Measurements from ENCODE around the gene FNDC1.

The FNDC1 gene

DNA sequence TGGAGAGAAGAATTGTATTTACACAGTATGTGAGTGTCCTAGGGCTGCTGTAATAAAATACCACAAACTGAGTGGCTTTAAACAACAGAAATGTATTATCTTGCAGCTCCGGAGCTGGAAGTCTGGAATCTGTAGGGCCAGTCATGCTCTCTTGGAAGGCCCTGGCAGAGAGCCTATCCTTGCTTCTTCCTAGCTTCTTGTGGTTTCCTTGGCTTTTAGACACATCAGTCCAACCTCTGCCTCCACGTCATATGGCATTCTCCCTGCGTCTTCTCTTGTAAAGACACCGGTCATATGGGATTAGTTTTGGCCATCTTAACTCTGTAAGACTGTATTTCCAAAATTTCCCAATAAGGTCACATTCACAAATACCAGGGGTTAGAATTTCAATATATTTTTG lies 10.8 kb downstream of the FNDC1 start:
- Histone ChIP-seq H3K27ac (no peak overlapping the region), H3K9me3 (ENCODE audit: low read depth, low read length) (no peaks in the 10 kb centered on the region), H3K36me3 (ENCODE audit: insufficient read depth, low read length) (no peaks in the 10 kb centered on the region), H3K9ac (ENCODE audit: insufficient read length) (no peak overlapping the region), H3K4me3 (no peak overlapping the region)
- DNase-seq (ENCODE audit: low read depth, low spot score): no peak
- no peak for TF ChIP-seq POLR2AphosphoS5 (IDR thresholded peaks at IDR 0.05; ENCODE audit: borderline replicate concordance, low read depth, low read length)
- no peak for TF ChIP-seq FOXP2 (optimal IDR thresholded peaks at IDR 0.05; ENCODE audit: control extremely low read depth, extremely low read length, insufficient read depth)
- no peak for TF ChIP-seq EZH2 (IDR thresholded peaks at IDR 0.05)

DNA sequence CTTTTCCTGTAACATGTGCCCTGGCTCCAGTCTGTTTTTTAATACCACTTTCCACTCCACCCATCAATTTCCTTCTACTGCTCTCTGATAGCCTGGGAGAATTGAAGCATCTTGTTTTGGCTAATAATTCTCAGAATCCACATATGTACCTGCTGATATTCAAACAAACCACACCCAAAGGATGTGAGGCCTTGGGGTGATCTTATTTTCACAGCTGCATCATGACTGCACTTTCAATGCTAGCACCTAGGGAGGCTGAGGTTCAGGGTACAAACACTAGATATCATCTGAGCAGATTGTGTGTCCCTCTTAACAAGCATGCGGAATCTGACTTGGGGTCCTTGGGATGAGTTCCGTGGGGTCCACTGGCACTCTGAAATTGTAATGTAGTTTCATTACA lies 12.7 kb downstream of the FNDC1 start:
- Histone ChIP-seq H3K27ac (no peak overlapping the region), H3K9ac (ENCODE audit: insufficient read length) (no peak overlapping the region), H3K9me3 (ENCODE audit: low read depth, low read length) (no peaks in the 10 kb centered on the region), H3K4me3 (no peak overlapping the region), H3K36me3 (ENCODE audit: insufficient read depth, low read length) (no peaks in the 10 kb centered on the region)
- TF ChIP-seq POLR2AphosphoS5 (IDR thresholded peaks at IDR 0.05; ENCODE audit: borderline replicate concordance, low read depth, low read length) (no peak), EZH2 (IDR thresholded peaks at IDR 0.05) (no peak), FOXP2 (optimal IDR thresholded peaks at IDR 0.05; ENCODE audit: control extremely low read depth, extremely low read length, insufficient read depth) (no peak)
- DNase-seq (ENCODE audit: low read depth, low spot score): no peak

DNA sequence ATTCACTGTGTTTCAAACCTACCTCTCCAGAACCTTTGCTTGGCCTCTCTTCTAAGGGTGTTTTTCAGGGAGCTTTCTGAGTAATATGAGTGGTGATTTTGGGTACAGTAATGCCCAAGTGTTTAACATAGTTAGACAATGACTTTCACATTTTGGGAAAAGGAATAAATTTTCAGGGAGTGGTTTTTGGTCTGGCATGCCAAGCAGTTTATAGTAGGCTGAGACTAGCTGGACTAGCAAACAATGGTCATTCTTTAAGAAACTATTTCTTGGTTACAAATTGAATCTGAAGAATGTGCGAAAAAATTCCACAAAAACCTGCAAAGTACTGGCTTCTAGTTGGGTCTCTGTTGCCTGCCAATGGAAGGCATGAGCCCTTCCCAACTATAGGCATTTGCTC lies 15.4 kb downstream of the FNDC1 start:
- DNase-seq (ENCODE audit: low read depth, low spot score): no peak

GRCh38 chr6:159190460-159190859 lies 21.3 kb downstream of the FNDC1 start:
- no peaks in the 10 kb centered on the region for H3K36me3 ChIP-seq (ENCODE audit: insufficient read depth, low read length)
- no peak for DNase-seq (ENCODE audit: low read depth, low spot score)
- no peaks in the 10 kb centered on the region for H3K9me3 ChIP-seq (ENCODE audit: low read depth, low read length)
- H3K9ac ChIP-seq (ENCODE audit: insufficient read length): no peak overlapping the region
- no peak overlapping the region for H3K4me3 ChIP-seq
- TF ChIP-seq POLR2AphosphoS5 (IDR thresholded peaks at IDR 0.05; ENCODE audit: borderline replicate concordance, low read depth, low read length): no peak
- TF ChIP-seq FOXP2 (optimal IDR thresholded peaks at IDR 0.05; ENCODE audit: control extremely low read depth, extremely low read length, insufficient read depth): no peak
- TF ChIP-seq EZH2 (IDR thresholded peaks at IDR 0.05): no peak
- no peak overlapping the region for H3K27ac ChIP-seq

More for the DNA sequence above, 15.4 kb downstream of the FNDC1 start:
- Histone ChIP-seq H3K9me3 (ENCODE audit: low read depth, low read length) (no peaks in the 10 kb centered on the region), H3K4me3 (no peak overlapping the region), H3K36me3 (ENCODE audit: insufficient read depth, low read length) (no peaks in the 10 kb centered on the region), H3K9ac (ENCODE audit: insufficient read length) (no peak overlapping the region), H3K27ac (no peak overlapping the region)
- TF ChIP-seq POLR2AphosphoS5 (IDR thresholded peaks at IDR 0.05; ENCODE audit: borderline replicate concordance, low read depth, low read length) (no peak), FOXP2 (optimal IDR thresholded peaks at IDR 0.05; ENCODE audit: control extremely low read depth, extremely low read length, insufficient read depth) (no peak), EZH2 (IDR thresholded peaks at IDR 0.05) (no peak)

GRCh38 chr6:159193923-159194322 lies 24.7 kb downstream of the FNDC1 start:
- H3K9ac ChIP-seq (ENCODE audit: insufficient read length): no peak overlapping the region
- TF ChIP-seq POLR2AphosphoS5 (IDR thresholded peaks at IDR 0.05; ENCODE audit: borderline replicate concordance, low read depth, low read length): no peak
- no peak overlapping the region for H3K27ac ChIP-seq
- DNase-seq (ENCODE audit: low read depth, low spot score): no peak
- no peaks in the 10 kb centered on the region for H3K9me3 ChIP-seq (ENCODE audit: low read depth, low read length)
- H3K4me3 ChIP-seq: no peak overlapping the region
- no peaks in the 10 kb centered on the region for H3K36me3 ChIP-seq (ENCODE audit: insufficient read depth, low read length)

DNA sequence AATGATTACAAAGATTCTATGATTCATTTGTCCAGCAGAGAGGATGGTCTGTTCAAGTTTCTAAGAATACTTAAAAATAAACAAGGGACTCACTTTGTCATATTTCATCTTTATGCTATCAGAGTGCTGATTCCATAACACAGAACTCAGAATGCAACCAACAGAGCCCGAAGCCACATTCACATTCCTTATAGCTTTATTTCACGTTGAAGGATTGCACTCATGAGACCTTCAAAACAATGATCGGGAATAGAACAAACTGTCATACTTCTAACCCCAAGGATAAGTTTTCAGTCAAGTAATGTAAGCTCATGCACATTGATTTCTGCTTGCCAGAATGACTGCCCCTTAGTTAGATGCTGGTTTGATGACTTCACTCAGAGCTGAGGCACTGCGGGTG lies 25.2 kb downstream of the FNDC1 start:
- Histone ChIP-seq H3K9ac (ENCODE audit: insufficient read length) (no peak overlapping the region), H3K27ac (no peak overlapping the region), H3K9me3 (ENCODE audit: low read depth, low read length) (no peaks in the 10 kb centered on the region), H3K4me3 (no peak overlapping the region), H3K36me3 (ENCODE audit: insufficient read depth, low read length) (no peaks in the 10 kb centered on the region)
- no peak for TF ChIP-seq EZH2 (IDR thresholded peaks at IDR 0.05)
- no peak for TF ChIP-seq FOXP2 (optimal IDR thresholded peaks at IDR 0.05; ENCODE audit: control extremely low read depth, extremely low read length, insufficient read depth)
- no peak for TF ChIP-seq POLR2AphosphoS5 (IDR thresholded peaks at IDR 0.05; ENCODE audit: borderline replicate concordance, low read depth, low read length)
- DNase-seq (ENCODE audit: low read depth, low spot score): no peak

GRCh38 chr6:159196430-159196975 lies 27.3 kb downstream of the FNDC1 start:
- no peak for TF ChIP-seq FOXP2 (optimal IDR thresholded peaks at IDR 0.05; ENCODE audit: control extremely low read depth, extremely low read length, insufficient read depth)
- DNase-seq (ENCODE audit: low read depth, low spot score): no peak
- H3K9ac ChIP-seq (ENCODE audit: insufficient read length): no peak overlapping the region
- no peak overlapping the region for H3K4me3 ChIP-seq
- H3K36me3 ChIP-seq (ENCODE audit: insufficient read depth, low read length): no peaks in the 10 kb centered on the region
- H3K9me3 ChIP-seq (ENCODE audit: low read depth, low read length): no peaks in the 10 kb centered on the region
- no peak overlapping the region for H3K27ac ChIP-seq

DNA sequence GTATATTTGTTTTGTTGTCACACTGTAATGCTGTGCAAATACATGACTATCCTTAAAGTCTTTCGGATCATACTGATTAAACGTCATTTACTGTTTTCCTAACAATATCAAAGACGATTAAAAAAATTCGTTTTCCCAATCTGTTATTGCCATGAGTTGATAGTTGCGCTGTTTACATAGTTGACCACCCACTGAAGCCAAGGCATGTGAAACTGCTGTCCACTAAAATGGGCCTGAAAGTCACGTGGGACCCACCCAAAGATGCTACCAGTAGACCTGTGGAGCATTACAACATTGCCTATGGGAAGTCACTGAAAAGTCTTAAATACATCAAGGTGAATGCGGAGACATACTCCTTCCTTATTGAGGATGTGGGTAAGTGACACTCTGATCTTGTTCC lies 28.1 kb downstream of the FNDC1 start:
- H3K27ac ChIP-seq: no peak overlapping the region
- DNase-seq (ENCODE audit: low read depth, low spot score): no peak
- no peak overlapping the region for H3K9ac ChIP-seq (ENCODE audit: insufficient read length)
- TF ChIP-seq FOXP2 (optimal IDR thresholded peaks at IDR 0.05; ENCODE audit: control extremely low read depth, extremely low read length, insufficient read depth) (no peak), POLR2AphosphoS5 (IDR thresholded peaks at IDR 0.05; ENCODE audit: borderline replicate concordance, low read depth, low read length) (no peak), EZH2 (IDR thresholded peaks at IDR 0.05) (no peak)
- H3K36me3 ChIP-seq (ENCODE audit: insufficient read depth, low read length): no peaks in the 10 kb centered on the region
- H3K4me3 ChIP-seq: no peak overlapping the region
- no peaks in the 10 kb centered on the region for H3K9me3 ChIP-seq (ENCODE audit: low read depth, low read length)

GRCh38 chr6:159201336-159201735 lies 32.1 kb downstream of the FNDC1 start:
- no peak for TF ChIP-seq EZH2 (IDR thresholded peaks at IDR 0.05)
- TF ChIP-seq FOXP2 (optimal IDR thresholded peaks at IDR 0.05; ENCODE audit: control extremely low read depth, extremely low read length, insufficient read depth): no peak
- no peak for TF ChIP-seq POLR2AphosphoS5 (IDR thresholded peaks at IDR 0.05; ENCODE audit: borderline replicate concordance, low read depth, low read length)
- Histone ChIP-seq H3K4me3 (no peak overlapping the region), H3K36me3 (ENCODE audit: insufficient read depth, low read length) (no peaks in the 10 kb centered on the region), H3K9ac (ENCODE audit: insufficient read length) (no peak overlapping the region), H3K9me3 (ENCODE audit: low read depth, low read length) (no peaks in the 10 kb centered on the region), H3K27ac (no peak overlapping the region)
- no peak for DNase-seq (ENCODE audit: low read depth, low spot score)

Measured in SK-N-MC (cell line).